Measurements from ENCODE around the gene FAM184A. TPM values are rescaled to one million over a fixed set of nuclear protein-coding genes. Genes with fewer than 3 reads are reported as not detected.

The FAM184A gene
- total RNA-seq, 4 donors from 2014 or later = 6.2 to 8.1 (median 7.1) TPM

- no peak for TF ChIP-seq CTCF (IDR thresholded peaks at IDR 0.05; ENCODE audit: low read depth)
Measured at GRCh38 chr6:119035459-119035858, 43.0 kb downstream of the FAM184A start.

GRCh38 chr6:119034827-119035458 is 43.5 kb downstream of the FAM184A start:
- TF ChIP-seq CTCF (IDR thresholded peaks at IDR 0.05; ENCODE audit: low read depth) = no peak

GRCh38 chr6:119032428-119032827 is 46.0 kb downstream of the FAM184A start:
- no peak for TF ChIP-seq CTCF (IDR thresholded peaks at IDR 0.05; ENCODE audit: low read depth)

- no peak for TF ChIP-seq CTCF (IDR thresholded peaks at IDR 0.05; ENCODE audit: low read depth)
Measured at GRCh38 chr6:119030759-119031158, 47.7 kb downstream of the FAM184A start.

GRCh38 chr6:119028091-119028490 is 50.4 kb downstream of the FAM184A start:
- TF ChIP-seq CTCF (IDR thresholded peaks at IDR 0.05; ENCODE audit: low read depth) = no peak

- TF ChIP-seq CTCF (IDR thresholded peaks at IDR 0.05; ENCODE audit: low read depth) = no peak
Measured at GRCh38 chr6:119027465-119027864, 51.0 kb downstream of the FAM184A start.

GRCh38 chr6:119026822-119027221 is 51.6 kb downstream of the FAM184A start:
- no peak for TF ChIP-seq CTCF (IDR thresholded peaks at IDR 0.05; ENCODE audit: low read depth)
